Smooth muscle cell (in vitro differentiated cells): ENCODE results near the gene KCNQ1. TPM values are rescaled to one million over a fixed set of nuclear protein-coding genes. Genes with fewer than 3 reads are reported as not detected.

Experiments used
- DNase-seq: peaks from one replicate; lab custom pipeline; 2025; ENCODE audit not compliant: unreplicated experiment; lab: John Stamatoyannopoulos, UW
- H2AFZ ChIP-seq: fragments of 200-600 bp; sonication (generic); 2 replicates; pipeline ENCODE4 v1.6.0; 2016; ENCODE audit warnings: antibody characterized with exemption, low read depth, mild to moderate bottlenecking
- H3F3A ChIP-seq: fragments of 200-600 bp; sonication (generic); 2 replicates; pipeline ENCODE4 v1.6.0; 2017; ENCODE audit warnings: antibody characterized with exemption, low read depth
- H3K27ac ChIP-seq: fragments of 200-600 bp; sonication (generic); 2 replicates; pipeline ENCODE4 v1.5.1; 2016; ENCODE audit warnings: low read depth, mild to moderate bottlenecking
- H3K27me3 ChIP-seq: fragments of 200-600 bp; sonication (generic); 2 replicates; pipeline ENCODE4 v1.6.1; 2016; ENCODE audit warnings: low read depth, mild to moderate bottlenecking
- H3K36me3 ChIP-seq: fragments of 200-600 bp; sonication (generic); 2 replicates; pipeline ENCODE4 v1.5.1; 2016; ENCODE audit warnings: low read depth
- H3K4me1 ChIP-seq: fragments of 200-600 bp; sonication (generic); 2 replicates; pipeline ENCODE4 v1.5.1; 2016; ENCODE audit warnings: low read depth
- H3K4me2 ChIP-seq: fragments of 200-600 bp; sonication (generic); 2 replicates; pipeline ENCODE4 v1.6.0; 2016; ENCODE audit warnings: mild to moderate bottlenecking
- H3K4me3 ChIP-seq: fragments of 200-600 bp; sonication (generic); 2 replicates; pipeline ENCODE4 v1.5.1; 2016; ENCODE audit warnings: mild to moderate bottlenecking
- H3K79me2 ChIP-seq: fragments of 200-600 bp; sonication (generic); 2 replicates; pipeline ENCODE4 v1.6.0; 2016; ENCODE audit warnings: low read depth, mild to moderate bottlenecking
- H3K9ac ChIP-seq: fragments of 200-600 bp; sonication (generic); 2 replicates; pipeline ENCODE4 v1.6.0; 2016; ENCODE audit warnings: low read depth
- H3K9me3 ChIP-seq: fragments of 200-600 bp; sonication (generic); replicated peaks from 2 replicates; pipeline ENCODE4 v1.5.1; 2016; ENCODE audit warnings: low read depth
- H4K20me1 ChIP-seq: fragments of 200-600 bp; sonication (generic); 2 replicates; pipeline ENCODE4 v1.6.0; 2016; ENCODE audit warnings: low read depth
- WGBS: methylation state at CpG from one replicate; pipeline ENCODE4 v1.1.7; 2016; ENCODE audit warnings: low lambda C conversion rate; 5-methylcytosine and 5-hydroxymethylcytosine counted together
- polyA plus RNA-seq: library from polyadenylated mRNA; unstranded; fragments of >200 nt; fragmentation: Nextera tagmentation; extraction: Ambion mirVana; gene quantifications from 2 replicates; pipeline ENCODE4 v1.2.1, GENCODE V29; 2016
- total RNA-seq: library from RNA; depleted of rRNA; stranded (reverse); fragments of >200 nt; gene quantifications from 2 replicates; pipeline ENCODE4 v1.2.3, GENCODE V29; 2014
- TF ChIP-seq, protein P1 (sequence below): fragments of 200-600 bp; sonication (generic); IDR thresholded peaks from 2 replicates; pipeline ENCODE4 v1.5.1; 2017; ENCODE audit warnings: borderline replicate concordance, mild to moderate bottlenecking, antibody characterized with exemption; ENCODE audit not compliant: insufficient read depth, poor library complexity, severe bottlenecking

The KCNQ1 gene
- total and polyA plus RNA-seq, 2 experiments from 2014 or later: 1.3 to 2.3 TPM

DNA sequence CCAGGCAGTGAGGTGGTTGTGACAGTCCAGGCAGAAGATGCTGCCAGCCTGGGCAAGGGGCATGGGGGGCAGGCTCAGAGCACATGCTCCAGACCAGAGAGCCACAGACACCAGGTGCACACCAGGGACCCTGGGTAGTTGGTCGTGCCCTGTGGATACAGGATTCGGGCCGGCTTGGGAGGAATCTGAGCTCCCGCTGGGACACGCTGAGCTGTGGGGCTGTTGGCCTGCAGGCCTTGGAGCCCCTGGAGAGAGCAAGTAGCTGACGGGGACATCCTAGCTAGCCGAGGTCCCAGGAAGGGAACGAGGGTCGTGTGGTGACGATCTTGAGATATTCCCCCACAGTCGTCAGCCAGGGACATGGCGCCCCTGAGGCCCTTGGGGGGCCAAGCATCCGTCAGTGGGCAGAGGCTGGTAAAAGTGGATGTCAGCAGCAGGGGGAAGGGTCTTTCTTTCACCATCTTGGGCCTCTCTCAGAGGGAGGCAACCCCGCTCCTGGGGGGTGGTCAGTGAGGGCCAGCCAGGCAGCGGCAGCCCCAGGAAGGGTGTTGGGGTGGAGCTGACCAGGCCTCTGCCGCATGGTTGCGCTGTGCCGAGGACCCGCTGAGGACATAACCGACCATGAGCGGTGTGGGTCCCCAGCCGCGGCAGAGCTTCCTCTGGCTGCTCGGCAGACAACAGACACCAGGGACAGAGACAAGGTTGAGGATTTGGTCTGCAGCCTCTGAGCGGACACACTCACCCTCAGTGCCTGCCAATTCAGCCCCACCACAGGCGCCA, 396.8 kb downstream of the KCNQ1 start:
- no peaks in the 10 kb centered on the region for H3K9me3 ChIP-seq
- no peak for DNase-seq
- no peaks in the 10 kb centered on the region for H4K20me1 ChIP-seq
- no peak overlapping the region for H3K4me3 ChIP-seq
- no peaks in the 10 kb centered on the region for H3K79me2 ChIP-seq
- H2AFZ ChIP-seq: no peak overlapping the region
- H3F3A ChIP-seq: no peaks in the 10 kb centered on the region
- H3K4me2 ChIP-seq: no peak overlapping the region
- H3K27me3 ChIP-seq: no peaks in the 10 kb centered on the region
- H3K9ac ChIP-seq: no peak overlapping the region
- H3K27ac ChIP-seq: no peak overlapping the region
- WGBS: 93% methylated on average over 26 of the region's 26 CpGs
- TF ChIP-seq, protein P1, sequence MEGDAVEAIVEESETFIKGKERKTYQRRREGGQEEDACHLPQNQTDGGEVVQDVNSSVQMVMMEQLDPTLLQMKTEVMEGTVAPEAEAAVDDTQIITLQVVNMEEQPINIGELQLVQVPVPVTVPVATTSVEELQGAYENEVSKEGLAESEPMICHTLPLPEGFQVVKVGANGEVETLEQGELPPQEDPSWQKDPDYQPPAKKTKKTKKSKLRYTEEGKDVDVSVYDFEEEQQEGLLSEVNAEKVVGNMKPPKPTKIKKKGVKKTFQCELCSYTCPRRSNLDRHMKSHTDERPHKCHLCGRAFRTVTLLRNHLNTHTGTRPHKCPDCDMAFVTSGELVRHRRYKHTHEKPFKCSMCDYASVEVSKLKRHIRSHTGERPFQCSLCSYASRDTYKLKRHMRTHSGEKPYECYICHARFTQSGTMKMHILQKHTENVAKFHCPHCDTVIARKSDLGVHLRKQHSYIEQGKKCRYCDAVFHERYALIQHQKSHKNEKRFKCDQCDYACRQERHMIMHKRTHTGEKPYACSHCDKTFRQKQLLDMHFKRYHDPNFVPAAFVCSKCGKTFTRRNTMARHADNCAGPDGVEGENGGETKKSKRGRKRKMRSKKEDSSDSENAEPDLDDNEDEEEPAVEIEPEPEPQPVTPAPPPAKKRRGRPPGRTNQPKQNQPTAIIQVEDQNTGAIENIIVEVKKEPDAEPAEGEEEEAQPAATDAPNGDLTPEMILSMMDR: no peak
- H3K4me1 ChIP-seq: peaks cover 18% of the 10 kb centered on the region
- no peaks in the 10 kb centered on the region for H3K36me3 ChIP-seq

- Histone ChIP-seq H3K4me2 (no peak overlapping the region), H3F3A (no peaks in the 10 kb centered on the region), H3K9me3 (no peaks in the 10 kb centered on the region), H3K79me2 (no peaks in the 10 kb centered on the region), H3K36me3 (no peaks in the 10 kb centered on the region), H3K27ac (no peak overlapping the region), H4K20me1 (no peaks in the 10 kb centered on the region), H3K27me3 (no peaks in the 10 kb centered on the region), H3K4me1 (peaks cover 7% of the 10 kb centered on the region), H2AFZ (no peak overlapping the region), H3K9ac (no peak overlapping the region), H3K4me3 (no peak overlapping the region)
- TF ChIP-seq, protein P1: no peak
- DNase-seq: no peak
- WGBS: 97% methylated on average over 16 of the region's 16 CpGs
Measured at GRCh38 chr11:2842876-2843275, 398.1 kb downstream of the KCNQ1 start.

GRCh38 chr11:2843551-2843950, 398.7 kb downstream of the KCNQ1 start:
- Histone ChIP-seq H3K9ac (no peak overlapping the region), H3K27ac (no peak overlapping the region), H4K20me1 (no peaks in the 10 kb centered on the region), H3K4me3 (no peak overlapping the region), H2AFZ (no peak overlapping the region), H3F3A (no peaks in the 10 kb centered on the region), H3K9me3 (no peaks in the 10 kb centered on the region), H3K36me3 (no peaks in the 10 kb centered on the region), H3K4me1 (peaks cover 7% of the 10 kb centered on the region), H3K4me2 (no peak overlapping the region), H3K27me3 (no peaks in the 10 kb centered on the region), H3K79me2 (no peaks in the 10 kb centered on the region)
- no peak for DNase-seq
- TF ChIP-seq, protein P1: no peak
- 83% methylated on average over 14 of the region's 14 CpGs for WGBS
